GDM1 (cell line): Measurements from ENCODE around the gene ADAMTS14.

Experiments used
- DNase-seq: peaks from one replicate; lab custom pipeline; 2025; lab: John Stamatoyannopoulos, UW

Gene ADAMTS14

DNA sequence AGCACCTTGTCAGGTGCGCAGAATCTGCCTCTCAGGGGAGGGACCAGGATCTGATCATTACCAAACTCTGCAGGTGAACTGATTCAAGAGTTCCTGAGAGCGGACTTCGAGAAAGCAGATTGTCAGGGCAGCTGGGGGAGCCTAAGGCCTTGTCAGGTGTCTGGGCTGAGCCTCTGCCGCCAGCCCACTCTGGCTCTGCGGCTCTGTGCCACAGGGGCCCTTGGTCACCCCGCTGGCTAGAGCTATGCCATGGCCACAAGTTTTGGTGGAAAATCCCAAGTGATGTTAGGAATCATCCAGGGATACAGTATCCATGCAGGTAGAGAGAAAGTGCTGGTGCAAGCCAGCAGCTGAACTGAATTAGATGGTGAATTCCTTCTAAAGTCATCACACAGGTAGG lies 4.2 kb downstream of the ADAMTS14 start:
- DNase-seq: no peak

DNA sequence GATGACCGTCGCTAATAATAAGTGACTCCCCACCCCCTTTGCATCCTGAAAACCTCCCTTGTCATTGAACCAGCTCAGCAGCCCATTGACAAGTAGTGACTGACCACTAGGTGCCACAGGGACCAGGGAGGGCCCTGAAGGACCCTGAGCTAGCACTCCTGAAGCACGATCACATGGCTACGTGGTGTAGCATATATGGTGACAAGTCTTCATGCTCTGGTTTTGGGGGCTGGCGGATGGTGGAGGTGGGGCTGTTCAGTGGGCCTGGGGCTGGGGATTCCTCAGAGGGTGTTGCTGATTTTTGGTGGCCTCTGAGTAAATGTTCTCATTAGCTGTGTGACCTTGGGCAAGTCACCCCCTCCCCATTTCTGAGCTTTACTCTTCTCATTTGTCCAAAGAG lies 4.7 kb downstream of the ADAMTS14 start:
- no peak for DNase-seq

DNA sequence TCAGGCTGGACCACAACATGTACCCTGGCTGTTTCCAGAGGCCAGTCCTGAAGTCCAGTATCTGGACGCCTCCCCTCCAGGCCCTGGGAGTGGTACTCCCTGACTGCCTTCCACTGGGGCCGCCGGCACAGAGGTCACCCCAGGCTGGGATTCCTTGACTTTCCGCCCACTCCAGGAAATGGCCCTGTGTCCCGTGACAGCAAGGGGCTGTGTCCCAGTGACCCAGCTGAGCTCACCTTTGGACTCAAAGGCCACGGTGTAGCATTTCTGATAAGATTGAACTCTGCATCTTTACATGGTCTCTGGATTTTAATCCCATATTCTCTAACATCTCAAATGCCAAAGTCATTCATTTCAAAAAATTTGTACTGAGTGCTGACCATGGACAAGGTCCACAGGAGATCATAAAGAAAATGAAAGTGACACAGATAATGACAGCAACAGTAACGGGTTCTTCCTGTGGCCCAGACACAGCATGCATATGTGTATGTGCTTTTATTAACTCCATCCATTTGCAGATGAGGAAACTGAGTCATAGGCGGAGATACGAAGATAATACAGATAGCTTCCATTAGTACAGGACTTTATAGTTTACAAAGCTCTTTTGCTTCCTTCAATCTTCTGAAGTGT lies 5.4 kb downstream of the ADAMTS14 start:
- DNase-seq: no peak

DNA sequence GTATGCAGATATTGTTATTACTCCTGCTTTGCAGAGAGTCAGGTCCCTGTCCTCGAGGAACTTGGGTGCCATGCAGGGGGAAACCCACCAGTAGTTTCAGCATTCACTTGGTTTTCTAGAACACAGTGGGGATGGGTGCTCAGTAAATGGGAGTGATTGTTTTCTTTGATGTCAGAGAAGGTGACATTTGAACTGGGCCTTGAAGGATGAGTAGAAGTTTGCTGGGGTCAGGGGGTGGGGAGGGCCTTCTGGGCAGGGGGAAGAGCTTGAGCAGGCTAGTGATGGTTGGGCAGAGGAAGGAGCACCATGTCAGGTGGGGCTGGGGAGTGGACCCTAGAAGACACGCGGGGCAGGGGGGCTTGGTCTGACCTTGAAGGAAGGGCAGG lies 5.9 kb downstream of the ADAMTS14 start:
- no peak for DNase-seq

DNA sequence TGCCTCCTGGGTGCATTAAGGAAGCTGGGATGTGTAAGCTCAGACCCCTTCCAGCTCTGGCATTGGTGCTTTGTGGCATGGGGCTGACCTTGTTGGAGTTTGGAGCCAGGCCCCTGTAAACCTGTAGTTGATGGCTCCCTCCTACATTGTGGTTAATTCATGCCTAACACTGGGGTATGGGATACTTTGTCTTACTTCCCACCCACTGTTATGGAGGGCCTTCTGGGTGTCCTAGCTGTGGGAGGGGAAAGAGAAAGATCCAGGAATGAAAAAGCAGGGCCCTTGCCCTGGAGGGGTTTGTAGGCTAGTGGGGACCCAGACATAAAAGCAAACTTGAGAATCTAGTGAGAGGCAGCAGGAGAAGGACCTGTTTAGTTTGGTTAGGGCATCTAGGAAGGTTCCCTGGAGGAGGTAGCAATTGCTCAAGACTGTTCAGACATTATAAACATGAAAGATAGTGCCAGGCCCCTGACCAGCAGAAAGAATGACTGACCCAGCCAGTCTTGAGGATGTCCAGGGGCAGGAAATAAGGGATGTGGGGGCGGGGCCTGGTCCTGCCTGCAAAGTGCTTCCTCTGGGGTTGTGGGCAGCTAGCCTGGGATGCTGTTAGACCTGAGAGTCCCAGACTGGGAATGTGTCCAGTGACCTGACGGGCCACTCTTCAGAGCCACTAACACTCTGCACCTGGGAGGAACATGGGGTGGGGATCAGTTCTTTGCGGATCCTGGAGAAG lies 6.6 kb downstream of the ADAMTS14 start:
- DNase-seq: no peak

DNA sequence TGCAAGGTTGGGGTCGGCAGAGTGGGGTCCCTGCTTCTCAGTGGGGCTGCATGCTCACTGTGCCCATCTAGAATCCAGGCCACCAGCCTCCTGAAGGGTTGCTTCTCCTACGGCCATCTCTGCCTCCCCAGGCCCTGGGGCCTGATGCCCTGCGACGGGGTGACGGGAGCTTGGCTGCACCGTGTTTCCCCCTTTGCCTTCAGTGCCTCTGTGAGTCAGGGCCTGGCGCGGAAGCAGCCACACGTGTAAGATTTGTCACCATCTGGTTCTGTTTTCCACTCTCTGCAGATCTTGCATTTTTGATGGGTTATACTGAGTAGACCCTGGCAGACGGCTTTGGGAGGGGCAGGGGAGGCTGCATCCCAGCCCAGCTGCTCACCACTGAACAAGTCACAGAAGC lies 7.2 kb downstream of the ADAMTS14 start:
- DNase-seq: no peak

DNA sequence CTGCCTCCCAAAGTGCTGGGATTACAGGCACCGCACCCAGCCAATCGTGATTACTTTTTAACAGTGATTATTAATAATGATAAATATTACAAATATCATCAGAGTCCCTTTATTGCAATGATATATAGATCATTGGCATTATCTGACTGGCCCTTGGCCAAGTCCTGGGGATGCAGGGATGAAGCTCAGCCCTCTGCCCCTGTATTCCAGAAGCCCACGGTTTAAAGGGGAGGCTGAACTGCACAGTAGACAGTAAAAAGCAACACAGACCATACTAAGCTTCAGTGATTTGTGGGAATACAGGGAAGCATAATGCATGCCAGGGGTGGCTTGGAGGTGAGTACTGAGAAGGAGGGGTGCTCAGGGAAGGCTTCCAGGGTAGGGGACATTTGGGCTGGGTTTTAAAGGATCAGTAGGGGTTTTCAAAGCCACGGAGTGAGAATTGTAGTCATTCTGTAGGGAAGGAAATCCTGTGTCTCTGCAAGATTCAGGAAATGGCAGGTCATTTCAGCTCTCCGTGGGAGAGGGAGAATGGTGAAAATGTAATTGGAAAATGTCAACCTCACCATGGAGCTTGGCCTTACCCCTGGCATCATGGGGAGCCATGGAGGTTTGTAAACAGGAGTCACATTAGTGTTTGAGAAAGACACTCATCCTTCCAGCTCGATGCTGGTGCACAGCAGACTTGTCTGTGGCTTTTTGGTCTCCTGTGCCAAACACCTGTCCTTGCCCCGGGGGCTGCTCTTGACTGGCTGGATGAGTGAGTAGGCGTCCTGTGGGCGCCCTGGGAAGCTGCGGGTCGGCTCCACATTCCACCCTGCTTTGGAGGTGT lies 8.8 kb downstream of the ADAMTS14 start:
- DNase-seq: no peak

DNA sequence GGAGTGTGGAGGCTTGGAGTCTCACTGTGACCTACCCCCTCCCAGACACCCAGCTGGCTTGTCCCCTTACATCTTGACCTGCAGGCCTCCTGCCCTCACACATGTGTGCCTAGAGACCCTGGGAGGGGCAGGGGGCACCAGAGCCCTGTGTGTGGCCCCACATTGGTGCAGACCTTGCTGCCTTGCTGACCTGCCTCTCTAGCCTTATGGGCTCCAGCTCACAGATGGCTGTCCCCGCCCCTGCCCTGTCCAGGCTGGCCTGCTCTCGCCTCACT lies 9.4 kb downstream of the ADAMTS14 start:
- no peak for DNase-seq

DNA sequence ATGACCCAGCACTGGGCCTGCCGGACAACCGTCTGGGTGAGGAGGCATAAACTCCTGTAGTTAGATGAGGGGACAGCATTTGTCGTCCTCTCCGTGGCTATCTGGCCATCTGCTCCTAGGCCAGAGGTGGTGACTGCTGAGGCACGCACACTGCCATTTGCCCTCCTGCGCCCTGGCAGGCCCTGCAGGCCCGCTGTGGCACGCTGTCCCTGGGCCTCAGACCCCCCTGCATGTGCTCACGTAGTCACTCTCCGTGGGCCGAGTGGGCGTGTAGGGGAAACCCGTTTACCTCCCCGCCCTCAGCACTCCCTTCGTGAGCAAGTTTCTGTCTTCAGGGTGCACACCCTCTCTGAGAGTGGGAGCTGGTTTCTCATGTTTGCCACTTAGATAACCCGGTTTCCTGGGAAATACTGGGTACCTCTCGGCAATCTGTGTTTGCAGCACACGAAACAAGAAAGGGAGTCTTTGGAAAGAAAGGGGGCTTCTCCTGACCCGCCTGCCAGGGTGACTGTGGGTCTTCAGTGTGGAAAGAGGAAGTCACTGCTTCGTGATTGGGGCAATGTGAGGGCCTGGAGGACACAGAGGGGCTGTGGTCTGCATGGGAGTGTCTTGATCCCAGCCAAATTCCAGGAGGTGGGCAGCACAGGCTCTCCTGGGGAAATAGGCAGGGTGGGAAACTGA lies 10.8 kb downstream of the ADAMTS14 start:
- no peak for DNase-seq

DNA sequence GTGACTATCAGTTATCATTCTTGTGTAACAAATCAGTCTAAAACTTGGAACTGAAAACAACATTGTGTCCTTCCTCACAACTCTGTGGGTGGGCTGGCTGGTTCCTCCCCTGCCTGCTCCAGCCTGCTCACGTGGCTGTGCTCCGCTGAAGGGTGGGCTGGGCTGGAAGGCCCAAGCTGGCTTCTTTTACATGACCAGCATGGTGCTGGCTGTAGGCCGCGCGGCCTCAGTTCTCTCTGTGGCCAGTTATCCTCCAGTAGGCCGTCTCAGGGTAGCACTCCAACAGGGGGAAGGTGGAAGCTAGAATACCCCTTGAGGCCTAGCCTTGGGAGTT lies 11.3 kb downstream of the ADAMTS14 start:
- no peak for DNase-seq

DNA sequence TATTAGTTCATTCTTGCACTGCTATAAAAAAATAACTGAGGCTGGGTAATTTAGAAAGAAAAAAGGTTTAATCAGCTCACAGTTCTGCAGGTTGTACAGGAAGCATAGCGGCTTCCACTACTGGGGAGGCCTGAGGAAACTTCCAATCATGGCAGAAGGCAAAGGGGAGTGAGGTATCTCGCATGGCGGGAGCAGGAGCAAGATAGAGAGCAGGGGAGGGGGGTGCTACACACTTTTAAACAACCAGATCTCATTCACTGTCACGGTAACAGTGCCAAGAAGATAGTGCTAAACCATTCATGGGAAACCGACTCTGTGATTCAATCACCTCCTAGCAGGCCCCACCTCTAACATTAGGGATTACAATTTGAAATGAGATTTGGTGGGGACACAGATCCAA lies 11.6 kb downstream of the ADAMTS14 start:
- no peak for DNase-seq

DNA sequence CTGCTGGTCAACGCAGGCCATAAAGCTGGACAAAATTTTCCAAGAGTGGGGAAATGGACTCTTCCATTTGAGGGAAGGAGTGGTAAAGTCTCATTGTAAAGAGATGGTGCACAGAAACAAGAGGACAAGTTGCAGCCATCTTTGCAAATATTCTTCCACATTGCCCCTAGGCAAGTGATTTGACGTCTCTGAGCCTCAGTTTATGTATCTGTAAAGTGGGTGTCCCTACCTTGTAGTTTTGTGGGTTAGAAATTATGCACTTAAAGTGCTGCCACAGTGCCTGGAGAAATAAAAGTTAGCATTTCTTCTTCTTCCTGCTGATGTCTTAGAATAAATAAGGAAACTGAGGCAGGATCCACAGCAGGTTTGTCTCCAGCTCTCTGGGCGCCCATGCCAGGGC lies 12.1 kb downstream of the ADAMTS14 start:
- no peak for DNase-seq

DNA sequence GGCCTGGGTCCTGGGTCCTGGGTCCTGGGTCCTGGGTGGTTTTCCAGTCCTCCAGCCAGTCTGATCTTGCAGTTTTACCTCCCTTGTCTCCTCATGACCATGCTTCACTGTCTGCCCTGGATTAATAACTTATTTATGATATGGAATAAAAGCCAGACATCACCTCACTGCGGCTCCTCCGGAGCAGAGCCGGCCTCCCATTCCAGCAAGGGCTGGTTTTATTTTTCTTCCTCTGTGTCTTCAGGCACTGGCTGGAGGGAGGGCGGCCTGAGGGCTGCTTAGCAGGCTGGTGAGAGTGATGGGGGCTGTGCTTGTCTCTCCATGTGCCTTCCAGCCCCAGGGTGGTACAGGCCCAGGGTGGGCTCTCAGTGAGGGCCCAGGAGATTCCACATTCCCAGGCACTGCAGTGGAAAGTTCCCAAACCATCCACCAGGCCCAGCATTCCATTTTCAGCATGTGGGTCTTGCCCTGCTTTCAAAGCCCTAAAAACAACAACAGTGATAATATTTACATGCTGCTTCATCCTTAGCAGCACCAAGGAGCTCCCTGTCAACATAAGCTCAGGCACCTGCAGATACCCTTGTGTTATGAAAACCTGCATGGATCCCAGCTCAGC lies 12.6 kb downstream of the ADAMTS14 start:
- no peak for DNase-seq

DNA sequence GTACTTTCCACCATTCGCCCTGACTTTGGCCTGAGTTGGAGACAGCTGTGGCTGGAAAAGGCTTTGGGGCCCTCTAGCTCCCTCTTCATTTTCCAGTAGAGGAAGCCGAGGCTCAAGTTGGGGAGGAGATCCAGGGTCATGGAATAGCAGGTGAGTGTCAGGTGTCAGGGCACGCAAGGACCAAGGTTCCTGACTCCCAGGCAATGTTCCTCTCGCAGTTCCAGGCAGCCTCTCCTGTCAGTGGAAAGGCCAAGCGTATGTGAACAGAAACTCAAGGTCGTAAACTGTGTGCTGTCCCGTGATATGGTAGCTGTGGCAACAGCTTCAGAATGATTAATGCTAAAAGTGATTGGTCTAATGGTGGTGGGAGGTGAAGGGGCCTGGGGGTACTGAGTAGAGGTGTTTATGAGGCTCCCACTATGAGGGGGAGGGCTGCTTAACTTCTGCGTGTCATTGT lies 13.2 kb downstream of the ADAMTS14 start:
- no peak for DNase-seq

DNA sequence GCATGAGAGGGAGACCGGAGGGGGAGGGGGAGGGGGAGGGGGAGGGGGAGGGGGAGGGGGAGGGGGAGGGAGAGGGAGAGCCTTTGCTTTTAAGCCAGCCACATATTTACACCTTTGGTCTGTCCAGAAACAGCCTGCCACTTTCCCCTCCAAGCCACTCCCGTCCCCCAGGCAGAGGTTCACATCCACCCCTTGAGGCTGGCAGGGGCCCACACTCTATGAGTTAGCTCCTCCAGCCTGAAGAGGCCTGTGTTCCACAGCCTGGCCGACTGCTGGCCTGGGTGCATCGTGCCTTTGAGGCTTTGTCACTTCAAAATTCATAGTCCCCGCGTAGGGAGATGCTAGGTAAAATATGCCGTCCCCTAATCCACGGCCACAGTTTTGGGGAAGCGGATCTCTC lies 16.5 kb downstream of the ADAMTS14 start:
- no peak for DNase-seq

DNA sequence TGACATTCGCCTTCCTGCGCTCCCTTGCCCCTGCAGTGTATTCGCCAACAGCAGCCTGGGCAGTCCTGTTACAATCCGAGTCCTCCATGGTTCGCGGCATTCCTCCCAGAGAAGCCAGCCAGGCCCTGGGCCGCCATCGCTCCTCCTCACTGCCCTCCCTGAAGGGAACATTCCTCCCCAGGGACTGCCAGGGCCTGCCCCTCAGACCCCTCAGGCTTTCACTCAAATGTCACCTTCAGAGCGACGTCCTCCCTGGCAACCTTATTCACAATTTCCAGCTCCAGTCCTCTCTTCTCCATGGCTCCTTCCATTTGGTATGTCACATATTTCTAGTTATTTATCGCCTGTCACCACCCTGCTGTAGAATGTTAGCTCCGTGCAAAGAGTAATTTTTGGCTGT lies 17.4 kb downstream of the ADAMTS14 start:
- no peak for DNase-seq

DNA sequence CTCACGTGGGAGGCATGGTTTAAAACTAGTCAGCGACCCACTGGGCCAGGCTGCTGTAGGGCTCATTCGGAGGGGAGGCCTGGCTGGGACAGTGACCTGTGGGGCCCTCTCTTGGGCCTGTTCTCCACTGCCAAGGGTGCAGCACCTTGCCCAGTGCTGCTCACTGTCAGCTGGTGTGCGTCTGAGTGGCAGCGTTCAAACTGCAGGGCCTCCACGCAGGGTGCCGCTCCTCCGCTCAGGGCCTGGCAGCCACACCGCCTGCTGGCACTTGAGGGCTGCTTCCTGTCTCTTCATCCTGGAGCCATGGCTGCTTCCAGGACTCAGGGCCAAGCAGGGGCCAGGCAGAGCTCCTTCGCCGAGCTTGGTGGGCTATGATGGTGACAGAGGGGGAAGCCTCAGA lies 18.3 kb downstream of the ADAMTS14 start:
- no peak for DNase-seq

DNA sequence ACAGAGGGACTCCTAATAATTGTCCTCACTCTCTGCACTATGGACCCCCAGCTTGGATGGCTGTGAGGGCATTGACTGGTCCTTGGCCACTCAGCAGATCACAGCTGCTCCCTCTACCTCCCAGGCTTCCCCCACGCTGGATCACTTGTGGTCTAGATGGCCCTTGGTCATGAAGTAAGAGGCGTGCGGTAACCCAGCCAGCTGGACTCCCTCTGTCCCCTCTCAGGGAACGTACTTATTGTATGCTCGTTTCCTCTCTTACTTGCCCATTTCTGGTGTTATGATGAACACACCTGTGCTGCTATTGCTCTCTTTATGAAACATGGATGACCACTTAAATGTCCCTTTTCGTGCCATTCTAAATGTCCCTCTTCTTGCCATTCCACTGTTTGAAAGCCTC lies 19.3 kb downstream of the ADAMTS14 start:
- DNase-seq: no peak

DNA sequence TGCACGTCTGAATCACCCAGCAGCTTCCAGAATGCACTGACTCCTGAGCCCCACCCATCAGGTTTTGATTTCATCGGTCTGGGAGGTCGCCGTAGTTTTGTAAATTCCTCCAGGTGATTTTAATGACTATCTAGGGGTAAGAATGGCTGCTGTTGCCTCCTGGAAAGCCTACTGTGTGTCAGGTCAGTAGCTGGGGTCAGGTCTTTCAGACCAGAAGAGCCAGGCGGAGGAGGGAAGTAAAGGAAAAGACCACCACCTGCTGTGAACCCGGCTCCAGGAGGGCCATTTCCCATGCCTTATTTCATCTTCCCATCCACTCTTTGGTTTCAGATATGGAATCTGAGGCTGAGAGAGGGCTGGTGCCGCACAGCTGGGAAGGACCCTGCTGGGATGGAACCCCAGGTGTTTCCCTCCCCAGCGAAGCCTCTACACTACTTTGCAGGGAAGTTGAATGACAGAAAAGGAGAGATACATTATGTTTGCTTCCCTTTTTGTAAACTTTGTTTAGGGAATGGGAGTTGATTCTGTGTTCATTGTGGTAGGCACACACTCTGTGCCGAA lies 19.8 kb downstream of the ADAMTS14 start:
- no peak for DNase-seq

DNA sequence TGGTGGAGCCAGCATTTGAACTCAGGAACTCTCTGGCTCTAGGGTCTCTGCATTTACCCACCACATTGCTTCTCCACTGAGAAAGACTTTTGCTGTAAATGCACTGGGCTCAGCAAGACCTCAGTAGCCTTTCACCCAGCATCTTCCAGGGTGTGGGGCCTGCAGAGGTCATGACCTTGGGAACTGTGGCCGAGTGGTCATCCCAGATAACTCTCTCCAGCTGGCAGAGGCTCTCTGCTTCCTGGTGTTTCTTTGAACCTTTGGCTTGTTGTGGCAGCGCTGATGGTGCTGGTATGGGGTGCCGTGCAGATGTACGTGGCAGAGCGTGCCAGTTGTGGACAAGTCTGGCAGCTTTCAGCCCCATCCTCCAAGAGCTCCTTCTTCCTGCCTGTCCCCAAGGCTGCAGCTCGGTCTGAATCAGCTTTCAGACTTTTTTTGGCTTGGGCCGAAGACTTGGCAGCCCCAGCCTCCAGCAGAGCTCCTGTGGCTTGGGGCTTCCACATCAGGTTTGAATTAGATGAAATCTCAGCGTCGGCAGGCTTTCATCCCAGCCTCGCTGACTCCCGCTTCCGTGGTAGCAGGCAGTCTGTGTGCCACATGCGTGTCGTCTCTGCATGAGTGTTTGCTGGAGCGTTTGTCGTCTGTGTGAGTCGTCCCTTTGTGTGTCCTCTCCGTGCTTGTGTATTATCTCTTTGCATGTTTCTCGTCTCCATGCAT lies 21.5 kb downstream of the ADAMTS14 start:
- DNase-seq: no peak

DNA sequence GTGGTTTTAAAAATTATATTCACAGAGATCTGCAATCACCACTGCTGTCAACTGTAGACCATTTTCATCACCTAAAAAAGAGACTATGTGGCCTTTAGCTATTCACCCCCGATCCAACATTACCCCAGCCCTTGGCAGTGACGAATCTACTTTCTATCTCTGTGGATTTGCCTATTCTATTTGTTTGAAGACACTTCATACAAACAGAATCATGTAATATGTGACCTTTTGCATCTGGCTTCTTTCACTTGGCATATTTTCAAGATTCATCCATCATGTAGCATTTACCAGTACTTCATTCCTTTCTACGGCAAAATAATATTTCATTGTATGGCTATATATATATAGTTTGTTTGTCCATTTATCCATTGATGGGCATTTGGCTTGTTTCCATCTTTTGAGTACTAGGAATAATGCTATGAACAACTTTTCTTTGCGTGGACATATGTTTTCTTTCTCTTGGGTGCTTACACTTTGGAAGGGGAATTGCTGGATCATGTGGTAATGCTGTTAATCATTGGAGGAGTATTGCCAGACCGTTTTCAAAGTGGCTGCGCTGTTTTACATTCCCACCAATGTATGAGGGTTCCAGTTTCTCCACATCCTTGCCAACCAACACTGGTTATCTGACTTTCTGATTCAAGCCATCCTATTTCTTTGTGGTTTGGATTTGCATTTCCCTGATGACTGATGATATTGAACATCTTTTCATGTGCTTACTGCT lies 22.3 kb downstream of the ADAMTS14 start:
- DNase-seq: no peak
